HCT116 (cell line): ENCODE data around the gene COL18A1.

Source experiments
- POLR2A ChIP-seq: IDR thresholded peaks from 2 replicates; pipeline ENCODE4 v1.7.0; 2011; ENCODE audit warnings: borderline replicate concordance; ENCODE audit not compliant: insufficient read depth, insufficient read length; ENCODE audit errors: extremely low read depth
- SIN3A ChIP-seq: IDR thresholded peaks from 2 replicates; pipeline ENCODE4 v1.6.1; 2012; ENCODE audit warnings: low read depth
- YY1 ChIP-seq: IDR thresholded peaks from 2 replicates; pipeline ENCODE4 v1.6.1; 2011; ENCODE audit warnings: low read length, low read depth, moderate library complexity, mild to moderate bottlenecking; ENCODE audit not compliant: insufficient replicate concordance; ENCODE audit errors: extremely low read depth
- ZFX ChIP-seq: fragments of 450-650 bp; IDR thresholded peaks from 2 replicates; pipeline ENCODE4 v1.6.1; 2017
- TF ChIP-seq, protein P1 (sequence below), 3 experiments: fragments of 200-600 bp in 1 of 3; sonication (generic) in 1 of 3; IDR thresholded peaks in 2 of 3; conservative IDR thresholded peaks in 1 of 3; 2 replicates each; pipeline ENCODE4 v1.5.1; 2012 to 2017; ENCODE audit warnings: low read depth in 2 of 3, low read length in 2 of 3, antibody characterized with exemption in 1 of 3, borderline replicate concordance in 1 of 3, control low read depth in 1 of 3, mild to moderate bottlenecking in 1 of 3, mixed read lengths in 1 of 3, mixed run types in 1 of 3, moderate library complexity in 1 of 3; ENCODE audit not compliant: insufficient read depth in 1 of 3

DNA sequence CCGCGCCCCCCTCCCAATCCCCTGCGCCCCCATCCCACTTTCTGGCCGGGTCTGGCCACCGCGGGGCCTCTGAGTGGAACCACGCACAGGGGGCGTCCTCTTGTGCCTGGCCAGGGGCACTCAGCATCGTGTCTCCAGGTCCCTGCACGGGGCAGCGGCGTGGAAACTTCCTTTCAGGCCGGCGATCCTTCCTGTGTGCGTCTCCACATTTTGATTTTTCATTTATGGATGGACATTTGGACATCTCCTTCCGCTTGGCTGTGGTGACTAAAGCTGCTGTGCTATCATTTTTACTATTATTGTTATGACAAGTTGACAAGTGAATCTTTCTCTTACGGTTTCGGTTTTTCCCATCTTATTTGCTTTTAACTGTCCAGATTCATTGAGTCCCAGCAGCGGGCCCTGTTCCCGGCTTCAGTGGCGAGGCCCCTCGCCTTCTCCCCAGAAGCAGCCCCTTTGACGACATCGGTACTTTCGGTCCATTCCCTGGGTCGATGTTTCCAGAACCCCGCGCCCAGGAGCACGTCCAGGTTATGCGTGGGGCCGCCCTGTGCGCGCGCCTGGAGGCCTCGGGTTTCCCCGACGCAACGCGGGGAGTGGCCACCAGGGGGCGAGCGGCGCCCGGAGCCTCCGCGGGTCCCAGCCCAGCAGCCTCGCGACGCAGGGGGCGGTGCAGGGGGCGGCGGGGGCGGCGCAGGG is 149.7 kb downstream of the COL18A1 start:
- TF ChIP-seq POLR2A (no peak), SIN3A (no peak), ZFX (no peak), YY1 (no peak)
- TF ChIP-seq, protein P1, sequence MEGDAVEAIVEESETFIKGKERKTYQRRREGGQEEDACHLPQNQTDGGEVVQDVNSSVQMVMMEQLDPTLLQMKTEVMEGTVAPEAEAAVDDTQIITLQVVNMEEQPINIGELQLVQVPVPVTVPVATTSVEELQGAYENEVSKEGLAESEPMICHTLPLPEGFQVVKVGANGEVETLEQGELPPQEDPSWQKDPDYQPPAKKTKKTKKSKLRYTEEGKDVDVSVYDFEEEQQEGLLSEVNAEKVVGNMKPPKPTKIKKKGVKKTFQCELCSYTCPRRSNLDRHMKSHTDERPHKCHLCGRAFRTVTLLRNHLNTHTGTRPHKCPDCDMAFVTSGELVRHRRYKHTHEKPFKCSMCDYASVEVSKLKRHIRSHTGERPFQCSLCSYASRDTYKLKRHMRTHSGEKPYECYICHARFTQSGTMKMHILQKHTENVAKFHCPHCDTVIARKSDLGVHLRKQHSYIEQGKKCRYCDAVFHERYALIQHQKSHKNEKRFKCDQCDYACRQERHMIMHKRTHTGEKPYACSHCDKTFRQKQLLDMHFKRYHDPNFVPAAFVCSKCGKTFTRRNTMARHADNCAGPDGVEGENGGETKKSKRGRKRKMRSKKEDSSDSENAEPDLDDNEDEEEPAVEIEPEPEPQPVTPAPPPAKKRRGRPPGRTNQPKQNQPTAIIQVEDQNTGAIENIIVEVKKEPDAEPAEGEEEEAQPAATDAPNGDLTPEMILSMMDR (IDR thresholded peaks at IDR 0.05 in 2 of 3, conservative IDR thresholded peaks at IDR 0.05 in 1 of 3; ENCODE audit: borderline replicate concordance in 1 of 3, insufficient read depth in 1 of 3, low read depth in 2 of 3, low read length in 2 of 3) = peak in 2 of 3 experiments; percentile 59 to 76; a peak in 4 of 6 replicates
